Glutamatergic neuron (in vitro differentiated cells): ENCODE data around the gene TMEM196. TPM values are rescaled to one million over a fixed set of nuclear protein-coding genes. Genes with fewer than 3 reads are reported as not detected.

Experiments
- DNase-seq: peaks from one replicate; pipeline ENCODE4 v3.0.0; 2022
- H3K27ac Mint-ChIP-seq: one replicate; pipeline ENCODE4 v1.8.0; 2020; ENCODE audit warnings: mild to moderate bottlenecking, mixed read lengths, inconsistent platforms; ENCODE audit not compliant: unreplicated experiment
- H3K27me3 Mint-ChIP-seq: one replicate; pipeline ENCODE4 v1.8.0; 2020; ENCODE audit warnings: mild to moderate bottlenecking, moderate library complexity, mixed read lengths, inconsistent platforms; ENCODE audit not compliant: unreplicated experiment
- H3K36me3 Mint-ChIP-seq: one replicate; pipeline ENCODE4 v1.8.0; 2020; ENCODE audit warnings: mild to moderate bottlenecking, mixed read lengths, inconsistent platforms; ENCODE audit not compliant: unreplicated experiment
- H3K4me1 Mint-ChIP-seq: one replicate; pipeline ENCODE4 v1.8.0; 2020; ENCODE audit warnings: mild to moderate bottlenecking, low read depth, mixed read lengths, inconsistent platforms; ENCODE audit not compliant: unreplicated experiment
- H3K4me3 Mint-ChIP-seq: one replicate; pipeline ENCODE4 v1.8.0; 2020; ENCODE audit warnings: mild to moderate bottlenecking, mixed read lengths, inconsistent platforms; ENCODE audit not compliant: unreplicated experiment
- H3K9me3 Mint-ChIP-seq: one replicate; pipeline ENCODE4 v1.8.0; 2020; ENCODE audit warnings: mild to moderate bottlenecking, moderate library complexity, mixed read lengths, inconsistent platforms; ENCODE audit not compliant: unreplicated experiment
- CTCF ChIP-seq: fragments of 200-600 bp; sonication (generic); IDR thresholded peaks from one replicate; pipeline ENCODE4 v1.5.0; 2021; ENCODE audit not compliant: partially characterized antibody, unreplicated experiment
- total RNA-seq: library from RNA; stranded (reverse); fragmentation: NEBNext Ultra II Directional; extraction: Animal tissue kit (Norgen Biotek cat#: 25700); gene quantifications from one replicate; pipeline ENCODE4 v1.2.1, GENCODE V29; 2021; ENCODE audit not compliant: unreplicated experiment

TMEM196 gene
- total RNA-seq, 1 donor from 2014 or later = 3.6 TPM

DNA sequence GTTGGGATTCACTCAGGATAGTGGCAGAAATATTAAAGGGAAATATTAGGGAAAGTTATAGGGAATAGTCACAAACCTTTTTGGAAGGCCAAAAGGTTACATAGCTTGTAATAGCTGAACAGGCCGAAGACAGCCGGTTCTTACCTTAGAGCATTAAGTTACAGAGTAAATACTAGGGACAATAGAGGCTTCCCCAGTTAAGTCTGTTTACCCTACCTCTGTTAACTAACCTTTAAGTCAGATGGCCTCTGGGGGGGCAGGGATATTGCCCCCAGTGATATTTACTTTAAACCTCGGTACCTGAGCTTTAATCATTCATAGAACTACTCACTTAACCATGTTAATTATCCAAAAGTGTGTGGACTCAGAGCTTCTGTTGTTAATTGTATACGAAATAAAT lies 71.9 kb downstream of the TMEM196 start:
- Mint-ChIP-seq H3K27ac (no peak overlapping the region), H3K27me3 (no peaks in the 10 kb centered on the region), H3K9me3 (no peaks in the 10 kb centered on the region), H3K4me3 (no peak overlapping the region), H3K36me3 (no peaks in the 10 kb centered on the region), H3K4me1 (peaks cover 8% of the 10 kb centered on the region)
- DNase-seq = no peak
- TF ChIP-seq CTCF = no peak

GRCh38 chr7:19700936-19701335 lies 72.5 kb downstream of the TMEM196 start:
- Mint-ChIP-seq H3K4me1 (peaks cover 4% of the 10 kb centered on the region), H3K27me3 (no peaks in the 10 kb centered on the region), H3K9me3 (no peaks in the 10 kb centered on the region), H3K36me3 (no peaks in the 10 kb centered on the region), H3K27ac (no peak overlapping the region), H3K4me3 (no peak overlapping the region)
- no peak for DNase-seq
- TF ChIP-seq CTCF = no peak

DNA sequence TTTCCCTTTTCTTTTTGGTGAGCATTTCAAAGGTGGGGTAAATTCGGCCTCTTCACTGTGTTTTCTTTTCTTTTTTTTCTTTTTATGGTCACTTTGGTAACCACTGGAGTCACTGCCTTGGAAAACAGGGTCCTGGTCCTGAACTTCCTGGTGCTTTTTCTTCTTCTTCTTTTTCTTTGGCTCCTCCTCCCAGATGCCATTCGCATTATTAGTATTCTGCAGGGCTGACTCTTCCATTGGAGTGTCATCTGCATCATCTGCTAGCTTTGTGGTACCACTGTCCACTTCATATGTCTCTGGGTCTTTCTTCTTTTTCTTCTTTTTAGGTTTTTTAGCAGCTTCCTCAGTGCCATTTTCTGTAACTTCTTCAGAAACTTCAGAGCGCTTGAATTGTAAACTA lies 75.1 kb downstream of the TMEM196 start:
- Mint-ChIP-seq H3K9me3 (no peaks in the 10 kb centered on the region), H3K4me3 (no peak overlapping the region), H3K36me3 (no peaks in the 10 kb centered on the region), H3K27me3 (no peaks in the 10 kb centered on the region), H3K4me1 (no peaks in the 10 kb centered on the region), H3K27ac (no peak overlapping the region)
- no peak for TF ChIP-seq CTCF
- no peak for DNase-seq

- Mint-ChIP-seq H3K4me1 (no peaks in the 10 kb centered on the region), H3K27ac (no peak overlapping the region), H3K9me3 (no peaks in the 10 kb centered on the region), H3K27me3 (no peaks in the 10 kb centered on the region), H3K36me3 (no peaks in the 10 kb centered on the region), H3K4me3 (no peak overlapping the region)
- no peak for TF ChIP-seq CTCF
- no peak for DNase-seq
These were observed 76.5 kb downstream of the TMEM196 start for GRCh38 chr7:19696926-19697325.

DNA sequence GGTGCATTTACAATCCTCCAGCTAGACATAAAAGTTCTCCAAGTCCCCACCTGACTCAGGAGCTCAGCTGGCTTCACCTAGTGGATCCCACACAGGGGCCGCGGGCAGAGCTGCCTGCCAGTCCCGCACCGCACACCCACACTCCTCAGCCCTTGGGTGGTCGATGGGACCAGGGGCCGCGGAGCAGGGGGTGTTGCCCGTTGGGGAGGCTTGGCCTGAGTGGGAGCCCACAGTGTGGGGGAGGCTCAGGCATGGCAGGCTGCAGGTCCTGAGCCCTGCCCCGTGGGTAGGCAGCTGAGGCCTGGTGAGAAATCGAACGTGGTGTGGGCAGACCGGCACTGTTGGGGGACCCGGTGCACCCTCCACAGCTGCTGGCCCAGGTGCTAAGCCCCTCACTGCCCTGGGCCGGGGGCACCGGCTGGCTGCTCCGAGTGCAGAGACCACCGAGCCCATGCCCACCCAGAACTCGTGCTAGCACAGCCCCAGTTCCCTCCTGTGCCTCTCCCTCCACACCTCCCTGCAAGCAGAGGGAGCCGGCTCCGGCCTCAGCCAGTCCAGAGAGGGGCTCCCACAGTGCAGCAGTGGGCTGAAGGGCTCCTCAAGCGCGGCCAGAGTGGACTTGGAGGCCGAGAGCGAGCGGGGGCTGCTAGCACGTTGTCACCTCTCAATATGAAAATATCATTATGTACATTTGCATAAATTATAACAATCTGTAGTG lies 81.1 kb downstream of the TMEM196 start:
- H3K36me3 Mint-ChIP-seq = no peaks in the 10 kb centered on the region
- H3K27me3 Mint-ChIP-seq = no peaks in the 10 kb centered on the region
- H3K4me1 Mint-ChIP-seq = no peaks in the 10 kb centered on the region
- H3K9me3 Mint-ChIP-seq = peaks cover 1% of the 10 kb centered on the region
- no peak for TF ChIP-seq CTCF
- H3K27ac Mint-ChIP-seq = no peak overlapping the region
- no peak for DNase-seq
- no peak overlapping the region for H3K4me3 Mint-ChIP-seq
